ENCODE measurements around the gene MAPKBP1. TPM values are rescaled to one million over a fixed set of nuclear protein-coding genes. Genes with fewer than 3 reads are reported as not detected.

MAPKBP1 gene
- total RNA-seq, 4 donors from 2014 or later, result 22.1 to 54.6 (median 36.6) TPM

DNA sequence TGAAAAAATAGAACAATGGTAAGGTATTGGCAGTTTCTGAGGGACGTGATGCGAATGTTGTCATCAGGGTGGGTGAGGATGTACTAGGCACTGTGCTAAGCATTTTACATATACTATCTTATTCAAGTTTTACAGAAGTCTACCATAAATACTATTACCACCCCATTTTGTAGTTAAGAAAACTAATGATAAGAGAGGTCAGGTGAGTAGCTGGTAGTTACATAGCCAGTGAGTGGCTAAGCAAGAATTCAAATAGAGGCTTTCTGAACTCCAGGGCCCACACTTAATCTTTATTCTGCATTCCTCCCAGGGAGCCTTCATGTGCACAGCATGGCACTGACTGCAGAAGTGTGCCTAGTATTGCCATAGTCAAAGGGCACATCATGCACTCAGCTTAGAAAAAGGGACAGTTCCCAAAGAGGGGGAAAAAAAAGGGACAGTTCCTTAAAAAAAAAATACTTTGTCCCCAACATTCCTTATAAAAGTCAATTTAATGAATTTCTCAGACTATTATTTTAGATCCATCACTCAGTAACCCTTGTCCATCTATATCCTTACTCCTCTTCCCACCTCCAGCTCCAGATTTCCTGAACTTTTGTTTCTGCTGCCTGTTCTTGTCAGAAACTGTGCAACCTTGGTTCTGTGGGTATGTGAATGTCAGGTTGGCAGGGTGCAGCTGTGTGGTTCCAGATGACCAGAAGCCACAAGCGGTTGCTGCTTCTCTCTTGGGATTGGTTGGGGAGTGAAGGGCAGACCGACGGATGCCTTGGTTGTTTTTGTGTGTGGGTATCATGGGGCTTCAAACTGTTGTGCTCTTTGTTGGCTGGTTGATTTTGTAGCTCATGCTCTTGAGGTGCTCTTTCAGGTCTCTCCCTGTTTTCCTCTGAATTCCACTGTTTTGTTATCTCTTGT is 8.3 kb downstream of the MAPKBP1 start:
- WGBS, 2 donors, result 91% methylated on average over 5 of the region's 5 CpGs
- no peak for DNase-seq (ENCODE audit: low spot score in 2 of 2)
- TF ChIP-seq, protein P1, sequence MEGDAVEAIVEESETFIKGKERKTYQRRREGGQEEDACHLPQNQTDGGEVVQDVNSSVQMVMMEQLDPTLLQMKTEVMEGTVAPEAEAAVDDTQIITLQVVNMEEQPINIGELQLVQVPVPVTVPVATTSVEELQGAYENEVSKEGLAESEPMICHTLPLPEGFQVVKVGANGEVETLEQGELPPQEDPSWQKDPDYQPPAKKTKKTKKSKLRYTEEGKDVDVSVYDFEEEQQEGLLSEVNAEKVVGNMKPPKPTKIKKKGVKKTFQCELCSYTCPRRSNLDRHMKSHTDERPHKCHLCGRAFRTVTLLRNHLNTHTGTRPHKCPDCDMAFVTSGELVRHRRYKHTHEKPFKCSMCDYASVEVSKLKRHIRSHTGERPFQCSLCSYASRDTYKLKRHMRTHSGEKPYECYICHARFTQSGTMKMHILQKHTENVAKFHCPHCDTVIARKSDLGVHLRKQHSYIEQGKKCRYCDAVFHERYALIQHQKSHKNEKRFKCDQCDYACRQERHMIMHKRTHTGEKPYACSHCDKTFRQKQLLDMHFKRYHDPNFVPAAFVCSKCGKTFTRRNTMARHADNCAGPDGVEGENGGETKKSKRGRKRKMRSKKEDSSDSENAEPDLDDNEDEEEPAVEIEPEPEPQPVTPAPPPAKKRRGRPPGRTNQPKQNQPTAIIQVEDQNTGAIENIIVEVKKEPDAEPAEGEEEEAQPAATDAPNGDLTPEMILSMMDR (IDR thresholded peaks at IDR 0.05), result no peak
- TF ChIP-seq POLR2A (IDR thresholded peaks at IDR 0.05), result no peak
- TF ChIP-seq EP300 (IDR thresholded peaks at IDR 0.05), result no peak
- Histone ChIP-seq H3K4me3 (no peak overlapping the region), H3K4me1 (peaks cover 0 to 21% (median 1%) of the 10 kb centered on the region in 4 donors), H3K9me3 (no peaks in the 10 kb centered on the region), H3K36me3 (no peaks in the 10 kb centered on the region), H3K27ac (no peak overlapping the region), H3K27me3 (no peaks in the 10 kb centered on the region)

DNA sequence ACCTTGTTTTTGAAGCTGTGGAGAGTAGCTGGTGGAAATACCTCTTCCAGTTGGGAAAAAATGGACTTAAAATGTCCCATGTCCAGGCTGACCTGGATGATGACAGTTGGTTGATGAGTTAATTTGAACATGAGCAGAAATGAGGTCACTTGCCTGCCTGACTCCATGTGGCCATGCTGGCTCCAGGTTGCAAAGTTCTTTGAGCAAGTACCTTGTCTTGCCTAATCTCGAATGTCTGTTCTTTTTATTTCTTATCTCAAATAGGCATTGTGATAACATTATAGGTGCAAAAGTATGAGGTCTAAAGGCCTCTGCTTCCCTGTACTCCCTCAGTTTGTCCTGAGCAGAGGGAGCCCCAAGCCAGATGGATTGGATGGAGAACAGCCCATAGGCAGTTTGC is 9.0 kb downstream of the MAPKBP1 start:
- no peaks in the 10 kb centered on the region for H3K9me3 ChIP-seq

DNA sequence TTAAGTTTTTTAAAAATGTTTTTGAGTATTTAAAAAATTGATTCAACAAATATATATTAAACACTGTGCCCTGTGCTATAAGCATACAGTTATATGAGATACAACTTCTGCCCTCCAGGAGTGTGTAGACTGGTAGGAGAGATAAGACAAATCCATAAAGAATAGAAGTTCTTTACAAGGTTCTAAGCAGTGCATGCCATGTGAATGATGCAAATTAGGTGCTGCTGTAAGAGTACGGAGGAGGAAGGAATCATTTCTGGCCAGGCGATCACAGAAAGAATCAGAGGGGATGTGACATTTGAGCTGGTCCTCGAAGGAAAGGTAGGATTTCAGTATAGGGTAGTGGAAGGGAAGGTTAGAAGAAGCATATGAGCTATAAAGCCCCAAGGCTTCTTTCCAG is 14.0 kb downstream of the MAPKBP1 start:
- TF ChIP-seq EP300 (IDR thresholded peaks at IDR 0.05), result no peak
- TF ChIP-seq, protein P1 (IDR thresholded peaks at IDR 0.05), result no peak
- no peak for TF ChIP-seq POLR2A (IDR thresholded peaks at IDR 0.05)
- Histone ChIP-seq H3K27me3 (no peaks in the 10 kb centered on the region), H3K4me3 (no peak overlapping the region), H3K27ac (peak overlapping the region in 2 of 4 donors; percentile 54 to 66), H3K4me1 (peaks cover 0 to 47% (median 13%) of the 10 kb centered on the region in 4 donors), H3K36me3 (no peaks in the 10 kb centered on the region), H3K9me3 (no peaks in the 10 kb centered on the region)
- DNase-seq (ENCODE audit: low spot score in 2 of 2), result no peak
- 74 to 80% methylated on average over 3 of the region's 3 CpGs for WGBS, 2 donors

More for the DNA sequence above, 9.0 kb downstream of the MAPKBP1 start:
- no peaks in the 10 kb centered on the region for H3K27me3 ChIP-seq
- 89 to 92% methylated on average over 1 of the region's 1 CpG for WGBS, 2 donors
- H3K36me3 ChIP-seq, result no peaks in the 10 kb centered on the region
- no peak for TF ChIP-seq POLR2A (IDR thresholded peaks at IDR 0.05)
- TF ChIP-seq, protein P1 (IDR thresholded peaks at IDR 0.05), result no peak
- TF ChIP-seq EP300 (IDR thresholded peaks at IDR 0.05), result no peak
- no peak for DNase-seq (ENCODE audit: low spot score in 2 of 2)
- H3K4me3 ChIP-seq, result no peak overlapping the region
- peaks cover 0 to 15% (median 1%) of the 10 kb centered on the region in 4 donors for H3K4me1 ChIP-seq
- H3K27ac ChIP-seq, result no peak overlapping the region

DNA sequence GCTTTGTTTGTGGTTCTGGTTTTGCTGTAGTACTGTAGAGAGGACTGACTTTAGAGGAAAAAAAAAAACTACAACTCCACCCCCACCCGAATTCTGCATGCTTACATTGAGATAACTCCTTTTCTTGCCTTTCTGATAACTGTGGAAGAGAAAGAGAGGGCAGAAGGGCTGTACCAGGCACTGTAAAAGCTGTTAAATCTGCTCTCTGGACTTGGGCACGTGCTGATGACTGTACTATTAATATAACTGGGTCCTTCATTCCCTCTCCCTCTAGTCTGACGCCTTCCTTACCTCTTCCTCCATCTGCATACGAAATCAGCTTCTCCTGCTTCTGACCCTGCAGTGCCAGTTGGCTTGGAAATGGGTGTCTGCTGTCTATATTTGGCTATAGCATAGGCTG is 15.0 kb downstream of the MAPKBP1 start:
- DNase-seq (ENCODE audit: low spot score in 2 of 2), result no peak
- Histone ChIP-seq H3K27ac (peak overlapping the region in 2 of 4 donors; percentile 54 to 66), H3K4me1 (peaks cover 0 to 47% (median 13%) of the 10 kb centered on the region in 4 donors), H3K36me3 (no peaks in the 10 kb centered on the region), H3K27me3 (no peaks in the 10 kb centered on the region), H3K4me3 (no peak overlapping the region), H3K9me3 (no peaks in the 10 kb centered on the region)
- TF ChIP-seq EP300 (IDR thresholded peaks at IDR 0.05) (no peak), POLR2A (IDR thresholded peaks at IDR 0.05) (no peak)
- WGBS, 2 donors, result 51 to 59% methylated on average over 4 of the region's 4 CpGs

DNA sequence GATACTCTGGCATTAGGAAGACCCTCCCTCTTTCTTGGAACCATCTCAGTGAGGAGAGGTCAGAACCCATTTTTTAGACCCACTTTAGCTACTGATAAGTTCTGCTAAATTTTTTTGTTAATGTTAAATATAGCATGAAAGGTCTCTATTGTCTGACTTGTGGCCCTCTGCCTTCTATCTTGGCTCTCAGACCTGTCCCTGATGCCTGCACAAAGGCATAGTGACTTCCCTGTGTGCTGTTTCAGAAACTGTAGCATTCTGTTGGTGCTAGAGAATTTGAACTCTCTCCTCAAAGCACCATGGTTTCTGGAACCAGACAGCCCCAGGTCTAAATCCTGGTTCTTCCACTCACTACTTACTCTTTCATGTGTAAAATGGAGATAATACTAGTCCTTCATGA is 15.4 kb downstream of the MAPKBP1 start:
- Histone ChIP-seq H3K27ac (peak overlapping the region in 2 of 4 donors; percentile 54 to 66), H3K36me3 (no peaks in the 10 kb centered on the region), H3K4me3 (no peak overlapping the region), H3K9me3 (no peaks in the 10 kb centered on the region), H3K4me1 (peaks cover 0 to 49% (median 13%) of the 10 kb centered on the region in 4 donors), H3K27me3 (no peaks in the 10 kb centered on the region)
- DNase-seq (ENCODE audit: low spot score in 2 of 2), result no peak
- TF ChIP-seq POLR2A (IDR thresholded peaks at IDR 0.05) (no peak), EP300 (IDR thresholded peaks at IDR 0.05) (no peak)
- TF ChIP-seq, protein P1 (IDR thresholded peaks at IDR 0.05), result no peak
